Endothelial cell of umbilical vein (primary cell): ENCODE measurements around the gene RYR1. TPM values are rescaled to one million over a fixed set of nuclear protein-coding genes. Genes with fewer than 3 reads are reported as not detected.

Source experiments
- BruUV-seq: library from RNA; stranded (reverse); fragments of 400-500 nt; replicated peaks from 2 replicates; lab custom pipeline; 2021; lab: Mats Ljungman, UMichigan
- CTCF ChIA-PET: fragments of 300-600, 350-600 bp; sonication (Branson Sonifier 250); formaldehyde crosslinking; loops from one replicate; lab custom pipeline; 2021; ENCODE audit warnings: antibody characterized with exemption, inconsistent platforms; lab: Charles Lee
- POLR2A ChIA-PET: fragments of 300-600, 350-600 bp; sonication (Branson Sonifier 250); formaldehyde crosslinking; loops from one replicate; lab custom pipeline; 2021; ENCODE audit warnings: antibody characterized with exemption, inconsistent platforms; lab: Charles Lee
- DNase-seq: peaks from one replicate; pipeline ENCODE4 v3.0.0-alpha.2; 2011; ENCODE audit warnings: low read depth, low spot score
- FAIRE-seq: peaks from 2 replicates; lab custom pipeline; 2011; peaks lifted over from hg19 to GRCh38; lab: Jason Lieb, UNC
- H2AFZ ChIP-seq: 2 replicates; pipeline ENCODE4 v1.6.0; 2012; ENCODE audit warnings: low read depth, low read length, control low read depth, inconsistent platforms
- H3K27ac ChIP-seq: 2 replicates; pipeline ENCODE4 v1.5.1; 2011; ENCODE audit warnings: low read depth, mild to moderate bottlenecking, control low read depth, low read length, moderate library complexity; ENCODE audit not compliant: insufficient read depth
- H3K27me3 ChIP-seq, 2 experiments: 2 replicates each; pipeline versions ENCODE4 v1.6.0 to v1.6.1; 2011; ENCODE audit warnings: low read length in 2 of 2, mixed read lengths in 1 of 2; ENCODE audit not compliant: control insufficient read depth in 2 of 2, insufficient read depth in 2 of 2
- H3K36me3 ChIP-seq, 2 experiments: 2 replicates in 1 of 2; 3 replicates in 1 of 2; pipeline ENCODE4 v1.5.1; 2011; ENCODE audit warnings: low read length in 2 of 2, mild to moderate bottlenecking in 1 of 2, moderate library complexity in 1 of 2; ENCODE audit not compliant: control insufficient read depth in 2 of 2, insufficient read depth in 2 of 2; ENCODE audit errors: extremely low read depth in 1 of 2
- H3K4me1 ChIP-seq: 3 replicates; pipeline ENCODE4 v1.5.1; 2011; ENCODE audit warnings: mild to moderate bottlenecking, low read length; ENCODE audit not compliant: control insufficient read depth, insufficient read depth; ENCODE audit errors: extremely low read depth
- H3K4me2 ChIP-seq: 2 replicates; pipeline ENCODE4 v1.6.1; 2011; ENCODE audit warnings: low read length, control low read depth, mixed read lengths; ENCODE audit not compliant: insufficient read depth
- H3K4me3 ChIP-seq, 3 experiments: fragments of 200-600 bp in 1 of 3; sonication (generic), shearing (Covaris generic) in 1 of 3; replicated peaks in 1 of 3; 2 replicates each; pipeline ENCODE4 v1.5.1; 2011 to 2016; ENCODE audit warnings: control low read depth in 3 of 3, low read length in 3 of 3, mild to moderate bottlenecking in 2 of 3, inconsistent platforms in 1 of 3, low read depth in 1 of 3, moderate library complexity in 1 of 3; ENCODE audit not compliant: insufficient read depth in 1 of 3
- H3K79me2 ChIP-seq: 2 replicates; pipeline ENCODE4 v1.6.0; 2012; ENCODE audit warnings: low read length, inconsistent platforms; ENCODE audit not compliant: control insufficient read depth, insufficient read depth
- H3K9ac ChIP-seq: replicated peaks from 2 replicates; pipeline ENCODE3; 2011; ENCODE audit warnings: low read length, control low read depth; ENCODE audit not compliant: insufficient read depth; ENCODE audit errors: extremely low read depth
- H3K9me1 ChIP-seq: replicated peaks from 3 replicates; pipeline ENCODE4 v1.6.0; 2011; ENCODE audit warnings: mild to moderate bottlenecking, low read length; ENCODE audit not compliant: control insufficient read depth, insufficient read depth; ENCODE audit errors: extremely low read depth
- H3K9me3 ChIP-seq: replicated peaks from 2 replicates; pipeline ENCODE4 v1.5.1; 2012; ENCODE audit warnings: low read length, inconsistent platforms; ENCODE audit not compliant: control insufficient read depth, insufficient read depth
- H4K20me1 ChIP-seq: replicated peaks from 2 replicates; pipeline ENCODE3; 2011; ENCODE audit warnings: mild to moderate bottlenecking, low read length; ENCODE audit not compliant: control insufficient read depth, insufficient read depth; ENCODE audit errors: extremely low read depth
- EZH2 ChIP-seq: IDR thresholded peaks from 2 replicates; pipeline ENCODE4 v1.6.1; 2012; ENCODE audit warnings: borderline replicate concordance, low read depth, mild to moderate bottlenecking, moderate library complexity, low read length, inconsistent platforms; ENCODE audit not compliant: severe bottlenecking
- FOS ChIP-seq: IDR thresholded peaks from 2 replicates; pipeline ENCODE4 v1.6.1; 2011; ENCODE audit warnings: mild to moderate bottlenecking, low read length, moderate library complexity, borderline replicate concordance; ENCODE audit not compliant: insufficient read depth
- GATA2 ChIP-seq: IDR thresholded peaks from 2 replicates; pipeline ENCODE4 v1.7.0; 2011; ENCODE audit warnings: low read depth, mild to moderate bottlenecking, moderate library complexity, mixed read lengths, low read length; ENCODE audit not compliant: insufficient read length, insufficient read depth
- JUN ChIP-seq: IDR thresholded peaks from 2 replicates; pipeline ENCODE4 v1.6.1; 2011; ENCODE audit warnings: borderline replicate concordance, low read depth; ENCODE audit not compliant: insufficient read length, insufficient read depth
- MYC ChIP-seq: IDR thresholded peaks from one replicate; pipeline ENCODE4 v1.6.1; 2011; ENCODE audit warnings: mild to moderate bottlenecking, low read depth, low read length
- POLR2AphosphoS5 ChIP-seq: IDR thresholded peaks from 2 replicates; pipeline ENCODE4 v1.6.1; 2012; ENCODE audit warnings: low read depth, mild to moderate bottlenecking, control low read depth, low read length, moderate library complexity; ENCODE audit not compliant: insufficient read depth
- dilution Hi-C: fragments of 300-500 bp; cut with MboI; formaldehyde crosslinking; loops from one replicate; pipeline ENCODE4 v1.15.0; 2019; ENCODE audit warnings: low sequenced_read_pairs; ENCODE audit not compliant: extremely low pct_ligation_motif_present
- intact Hi-C: fragments of 100-400 bp; cut with micrococcal nuclease; formaldehyde crosslinking; loops from one replicate; pipeline ENCODE4 v1.10.0; 2022
- polyA plus RNA-seq, 4 experiments: library from polyadenylated mRNA; depleted of rRNA in 3 of 4; stranded (reverse) in 3 of 4; unstranded in 1 of 4; fragments of >200 nt; gene quantifications; 2 replicates each; pipeline versions ENCODE4 v1.2.1 to v1.2.3, GENCODE V29; 2011 to 2012; ENCODE audit warnings: missing spikeins in 1 of 4
- total RNA-seq: library from RNA; stranded (reverse); gene quantifications from 2 replicates; pipeline ENCODE4 v1.2.3, GENCODE V29; 2021
- TF ChIP-seq, protein P1 (sequence below), 2 donors: IDR thresholded peaks; 1 replicate in 1 of 2; 2 replicates in 1 of 2; pipeline ENCODE4 v1.5.1; 2011; ENCODE audit warnings: low read length in 2 of 2, mild to moderate bottlenecking in 2 of 2, moderate library complexity in 2 of 2, control low read depth in 1 of 2, inconsistent platforms in 1 of 2, low read depth in 1 of 2; ENCODE audit not compliant: insufficient read depth in 1 of 2; ENCODE audit errors: extremely low read depth in 1 of 2
- TF ChIP-seq, protein P2 (sequence below): IDR thresholded peaks from 2 replicates; pipeline ENCODE4 v1.6.1; 2011; ENCODE audit not compliant: insufficient read depth, insufficient read length

Gene RYR1
- total and polyA plus RNA-seq, 2 donors (not counting 3 experiments of a cell fraction or from before 2014, with no cell fraction given), result under 0.01 to 0.02 TPM

DNA sequence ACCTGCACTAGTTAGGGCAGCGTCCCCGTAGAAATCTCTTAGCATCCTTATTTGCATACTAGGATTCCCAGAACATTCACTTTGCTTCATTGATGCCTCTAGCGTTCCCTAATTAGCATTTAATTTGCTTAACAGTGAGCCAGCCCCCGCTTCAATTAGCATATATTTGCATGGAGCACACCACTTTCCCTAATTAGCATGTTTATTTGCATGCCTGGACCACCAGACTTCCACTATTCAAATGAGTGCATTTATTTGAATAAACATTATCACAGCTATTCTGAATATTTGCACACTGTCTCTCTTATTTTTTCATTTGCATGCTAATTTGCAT is 69.6 kb downstream of the RYR1 start:
- CTCF ChIA-PET, result no interaction called here
- no peaks in the 10 kb centered on the region for H3K79me2 ChIP-seq

More for the DNA sequence above, 69.6 kb downstream of the RYR1 start:
- H3K4me2 ChIP-seq, result no peak overlapping the region
- no peaks in the 10 kb centered on the region for H3K9me1 ChIP-seq
- TF ChIP-seq JUN, result no peak
- no peak for TF ChIP-seq EZH2
- no peak for TF ChIP-seq MYC
- no peak for TF ChIP-seq GATA2
- TF ChIP-seq, protein P1, sequence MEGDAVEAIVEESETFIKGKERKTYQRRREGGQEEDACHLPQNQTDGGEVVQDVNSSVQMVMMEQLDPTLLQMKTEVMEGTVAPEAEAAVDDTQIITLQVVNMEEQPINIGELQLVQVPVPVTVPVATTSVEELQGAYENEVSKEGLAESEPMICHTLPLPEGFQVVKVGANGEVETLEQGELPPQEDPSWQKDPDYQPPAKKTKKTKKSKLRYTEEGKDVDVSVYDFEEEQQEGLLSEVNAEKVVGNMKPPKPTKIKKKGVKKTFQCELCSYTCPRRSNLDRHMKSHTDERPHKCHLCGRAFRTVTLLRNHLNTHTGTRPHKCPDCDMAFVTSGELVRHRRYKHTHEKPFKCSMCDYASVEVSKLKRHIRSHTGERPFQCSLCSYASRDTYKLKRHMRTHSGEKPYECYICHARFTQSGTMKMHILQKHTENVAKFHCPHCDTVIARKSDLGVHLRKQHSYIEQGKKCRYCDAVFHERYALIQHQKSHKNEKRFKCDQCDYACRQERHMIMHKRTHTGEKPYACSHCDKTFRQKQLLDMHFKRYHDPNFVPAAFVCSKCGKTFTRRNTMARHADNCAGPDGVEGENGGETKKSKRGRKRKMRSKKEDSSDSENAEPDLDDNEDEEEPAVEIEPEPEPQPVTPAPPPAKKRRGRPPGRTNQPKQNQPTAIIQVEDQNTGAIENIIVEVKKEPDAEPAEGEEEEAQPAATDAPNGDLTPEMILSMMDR (IDR thresholded peaks at IDR 0.05; ENCODE audit: extremely low read depth in 1 of 2, insufficient read depth in 1 of 2, low read depth in 1 of 2, low read length in 2 of 2), result no peak
- TF ChIP-seq FOS, result no peak
- TF ChIP-seq, protein P2, sequence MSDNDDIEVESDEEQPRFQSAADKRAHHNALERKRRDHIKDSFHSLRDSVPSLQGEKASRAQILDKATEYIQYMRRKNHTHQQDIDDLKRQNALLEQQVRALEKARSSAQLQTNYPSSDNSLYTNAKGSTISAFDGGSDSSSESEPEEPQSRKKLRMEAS, result no peak
- no peak for TF ChIP-seq POLR2AphosphoS5
- DNase-seq (no peak), FAIRE-seq (no peak)
- BruUV-seq, result no TSS peak
- H3K36me3 ChIP-seq, result no peaks in the 10 kb centered on the region
- POLR2A ChIA-PET, result no interaction called here
- H3K27me3 ChIP-seq, result no peaks in the 10 kb centered on the region
- dilution Hi-C loops, result no loop called here
- H3K27ac ChIP-seq, result no peak overlapping the region
- intact Hi-C loops, result no loop called here
- no peaks in the 10 kb centered on the region for H3K9me3 ChIP-seq
- no peak overlapping the region for H3K4me3 ChIP-seq
- no peak overlapping the region for H2AFZ ChIP-seq
- H3K9ac ChIP-seq, result no peak overlapping the region
- no peaks in the 10 kb centered on the region for H4K20me1 ChIP-seq
- H3K4me1 ChIP-seq, result no peaks in the 10 kb centered on the region
